SK-MEL-5 (cell line): ENCODE results near the gene PTPRU. TPM values are rescaled to one million over a fixed set of nuclear protein-coding genes. Genes with fewer than 3 reads are reported as not detected.
"Not testable (repeated sequence)": the region's sequence is repeated elsewhere in the genome, so short reads cannot be mapped to it uniquely, and the experiment has no call there.

Experiments
- DNase-seq: peaks from one replicate; pipeline ENCODE4 v3.0.0-alpha.2; 2016; ENCODE audit warnings: low read depth, low spot score
- in situ Hi-C: cut with HindIII; loops from 2 replicates; pipeline ENCODE4 v1.10.0; 2016; ENCODE audit warnings: low sequenced_read_pairs, high pct_unique_total_duplicates, low pct_unique_long_range_greater_than_20kb
- total RNA-seq: library from RNA; depleted of rRNA; stranded (reverse); fragments of >200 nt; shearing (Covaris generic); gene quantifications from 2 replicates; pipeline ENCODE4 v1.2.3, GENCODE V29; 2014

Gene PTPRU
- total RNA-seq, 1 experiment from 2014 or later, result 3.3 TPM

GRCh38 chr1:29297450-29297849 lies 61.1 kb downstream of the PTPRU start:
- DNase-seq, result no peak
- in situ Hi-C loops, result no loop called here

- in situ Hi-C loops, result no loop called here
- no peak for DNase-seq
Measured at GRCh38 chr1:29298246-29298645, 61.9 kb downstream of the PTPRU start.

- DNase-seq, result no peak
- in situ Hi-C loops, result no loop called here
Measured at GRCh38 chr1:29299446-29299845, 63.1 kb downstream of the PTPRU start.

GRCh38 chr1:29301732-29302131 lies 65.4 kb downstream of the PTPRU start:
- DNase-seq, in situ Hi-C loops: not testable (repeated sequence)

- in situ Hi-C loops, result no loop called here
- no peak for DNase-seq
Measured at GRCh38 chr1:29303201-29304024, 67.1 kb downstream of the PTPRU start.

GRCh38 chr1:29304025-29304684 lies 67.8 kb downstream of the PTPRU start:
- in situ Hi-C loops, result no loop called here
- no peak for DNase-seq

GRCh38 chr1:29305943-29306342 lies 69.6 kb downstream of the PTPRU start:
- in situ Hi-C loops, result no loop called here
- DNase-seq, result no peak

GRCh38 chr1:29306471-29307140 lies 70.3 kb downstream of the PTPRU start:
- no peak for DNase-seq
- in situ Hi-C loops, result no loop called here

GRCh38 chr1:29309075-29309474 lies 72.8 kb downstream of the PTPRU start:
- in situ Hi-C loops, result no loop called here
- no peak for DNase-seq

GRCh38 chr1:29309621-29310020 lies 73.3 kb downstream of the PTPRU start:
- no peak for DNase-seq
- in situ Hi-C loops, result no loop called here

- in situ Hi-C loops, result no loop called here
Measured at GRCh38 chr1:29310616-29311180, 74.4 kb downstream of the PTPRU start.

GRCh38 chr1:29311352-29312030 lies 75.2 kb downstream of the PTPRU start:
- DNase-seq, result no peak
- in situ Hi-C loops, result no loop called here

More at GRCh38 chr1:29310616-29311180, 74.4 kb downstream of the PTPRU start:
- no peak for DNase-seq

GRCh38 chr1:29312469-29313461 lies 76.4 kb downstream of the PTPRU start:
- no peak for DNase-seq
- in situ Hi-C loops, result no loop called here

GRCh38 chr1:29314685-29315084 lies 78.4 kb downstream of the PTPRU start:
- in situ Hi-C loops, result not testable (repeated sequence)

GRCh38 chr1:29315262-29315661 lies 78.9 kb downstream of the PTPRU start:
- no peak for DNase-seq
- in situ Hi-C loops, result no loop called here

More at GRCh38 chr1:29314685-29315084, 78.4 kb downstream of the PTPRU start:
- not testable (repeated sequence) for DNase-seq

GRCh38 chr1:29315876-29316275 lies 79.6 kb downstream of the PTPRU start:
- no peak for DNase-seq
- in situ Hi-C loops, result no loop called here
